Stimulated activated naive CD4-positive, alpha-beta T cell treated with Interleukin-2 at 50 U/mL for 16 hours (primary cell): ENCODE measurements around the gene LMAN1L.
A peak's percentile ranks its signal among the peaks of the same experiment; 100 is the strongest.

ENCODE experiments used
- DNase-seq: peaks from one replicate; lab custom pipeline; 2025; lab: John Stamatoyannopoulos, UW

The LMAN1L gene

DNA sequence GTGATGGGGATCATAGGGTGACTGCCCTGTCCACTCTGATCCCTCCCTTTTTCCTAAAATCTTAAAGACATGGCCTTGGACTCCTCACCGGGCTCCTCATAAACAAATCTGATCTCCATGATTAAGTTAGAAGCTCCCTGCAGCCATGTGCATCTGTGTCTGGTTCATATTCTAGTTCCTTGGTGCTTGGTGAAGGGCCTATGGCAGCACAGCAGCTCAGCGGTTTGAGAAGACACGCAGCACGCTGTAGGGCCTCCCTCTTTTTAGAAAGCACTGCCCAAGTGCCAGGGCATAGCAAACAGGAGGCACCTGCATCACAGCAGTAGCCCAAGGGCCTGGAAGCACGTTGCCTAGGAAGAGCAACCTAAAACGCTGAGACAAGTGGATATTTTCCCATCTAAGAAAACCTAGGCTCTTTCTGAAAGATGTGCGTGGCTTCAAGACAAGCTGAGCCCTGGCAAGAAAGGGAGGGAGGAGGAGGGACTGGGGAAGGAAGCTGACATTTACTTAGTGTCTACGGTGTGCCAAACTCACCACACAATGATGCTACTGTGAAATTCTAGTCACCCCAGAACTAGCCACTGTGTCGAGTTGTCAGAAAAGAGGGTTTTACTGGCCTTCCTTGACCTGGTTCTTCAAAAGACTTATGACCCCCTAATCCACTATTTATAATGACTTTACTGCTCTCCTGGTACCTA, 45.2 kb downstream of the LMAN1L start:
- no peak for DNase-seq

DNA sequence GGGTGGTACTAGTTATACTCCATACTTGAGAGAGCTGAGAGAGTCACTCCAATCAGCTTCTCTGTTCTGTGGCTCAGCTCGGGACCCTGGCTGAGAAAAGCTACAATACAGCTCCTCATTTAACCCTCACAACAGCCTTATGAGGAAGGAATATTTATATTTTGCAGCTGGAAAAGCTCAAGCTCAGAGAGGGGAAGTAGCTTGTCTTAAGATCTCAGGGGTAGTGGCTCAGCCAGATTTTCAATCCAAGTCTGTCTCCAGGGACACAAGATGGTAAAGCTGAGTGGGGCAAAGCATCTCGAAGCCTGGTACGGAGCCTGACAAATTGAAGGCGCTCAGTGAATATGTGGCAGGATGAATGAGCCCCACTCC, 45.7 kb downstream of the LMAN1L start:
- DNase-seq = no peak

DNA sequence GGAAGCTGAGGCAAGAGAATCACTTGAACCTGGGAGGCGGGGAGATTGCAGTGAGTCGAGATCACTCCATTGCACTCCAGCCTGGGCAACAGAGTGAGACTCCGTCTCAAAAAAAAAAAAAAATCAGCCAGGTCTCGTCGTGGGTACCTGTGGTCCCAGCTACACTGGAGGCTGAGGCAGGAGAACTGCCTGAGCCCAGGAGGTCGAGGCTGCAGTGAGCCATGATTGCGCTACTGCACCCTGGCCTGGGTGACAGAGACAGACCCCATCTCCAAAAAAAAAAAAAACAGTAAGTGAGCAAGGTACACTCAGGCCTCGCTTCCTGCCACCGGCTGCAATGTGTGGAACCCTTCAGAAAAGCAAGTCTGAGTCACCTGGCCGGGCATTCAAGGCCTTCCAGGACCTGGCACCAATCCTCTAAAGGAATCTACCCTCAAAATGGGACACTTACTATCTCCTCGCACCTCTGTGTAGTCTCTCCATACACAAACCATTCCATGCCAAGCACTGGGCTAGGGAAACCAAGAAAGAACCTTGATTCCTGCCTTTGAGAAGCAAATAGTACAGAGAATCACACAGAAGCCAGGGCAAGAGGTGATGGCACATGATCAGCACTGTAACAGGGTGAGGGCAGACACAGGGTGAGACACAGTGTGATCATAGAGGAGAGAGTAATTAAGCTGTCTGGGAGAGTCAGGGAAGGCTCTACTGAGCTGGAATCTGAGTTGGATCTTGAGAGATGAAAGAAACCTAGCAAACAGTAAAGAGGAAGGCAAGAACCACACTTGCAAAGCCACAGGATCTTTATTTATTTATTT, 50.8 kb downstream of the LMAN1L start:
- DNase-seq = no peak

DNA sequence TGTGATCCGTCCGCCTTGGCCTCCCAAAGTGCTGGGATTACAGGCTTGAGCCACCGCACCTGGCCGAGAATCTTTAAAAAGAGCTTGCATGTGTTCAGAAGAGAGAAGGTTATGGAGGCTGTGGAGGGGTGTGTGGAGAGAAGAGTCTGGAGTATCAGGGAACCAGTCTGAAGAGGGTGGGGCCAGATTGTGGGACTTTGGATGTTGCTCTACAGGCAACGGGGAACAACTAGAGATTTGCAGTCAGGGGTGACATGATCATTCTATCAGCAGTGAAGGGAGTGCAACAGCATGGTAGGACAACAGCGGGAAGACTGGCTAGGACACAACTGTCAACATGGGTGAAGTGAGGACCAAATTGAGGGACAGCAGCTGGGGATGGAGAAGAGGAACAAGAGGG, 51.7 kb downstream of the LMAN1L start:
- no peak for DNase-seq

DNA sequence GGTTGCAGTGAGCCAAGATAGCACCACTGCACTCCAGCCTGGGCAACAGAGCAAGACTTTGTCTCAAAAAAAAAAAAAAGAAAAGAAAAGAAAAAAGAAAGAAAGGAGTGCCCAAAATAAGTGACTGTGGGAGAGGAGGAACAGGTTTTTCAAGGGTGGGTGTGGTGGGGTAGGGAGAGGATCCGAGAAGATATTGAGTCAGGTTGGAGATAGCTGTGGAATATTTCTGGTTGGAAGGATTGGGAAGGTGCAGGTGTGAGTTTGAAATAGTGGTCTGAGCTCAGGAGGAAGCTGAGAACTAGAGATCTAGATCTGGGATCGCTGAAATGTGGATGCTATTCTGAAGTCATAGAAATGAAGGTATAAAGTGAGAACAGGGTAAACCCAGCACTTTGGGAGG, 52.7 kb downstream of the LMAN1L start:
- no peak for DNase-seq

DNA sequence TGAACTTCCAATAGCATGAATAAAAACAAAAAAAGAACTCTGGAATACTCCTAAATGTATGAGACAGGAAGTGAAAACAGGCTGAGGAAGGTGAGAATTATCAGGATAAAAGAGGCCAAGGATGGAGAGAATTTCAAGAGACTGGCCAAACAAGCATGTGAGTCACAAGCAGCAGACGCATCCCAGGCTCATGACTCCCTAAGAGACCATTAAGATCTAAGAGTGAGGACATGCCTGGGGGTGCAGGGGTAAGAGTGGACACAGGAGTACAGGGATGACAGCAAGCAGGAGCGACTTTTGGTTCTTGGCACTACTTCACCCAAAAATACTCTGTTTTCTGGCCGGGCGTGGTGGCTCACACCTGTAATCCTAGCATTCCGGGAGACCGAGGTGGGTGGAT, 53.5 kb downstream of the LMAN1L start:
- DNase-seq = no peak

DNA sequence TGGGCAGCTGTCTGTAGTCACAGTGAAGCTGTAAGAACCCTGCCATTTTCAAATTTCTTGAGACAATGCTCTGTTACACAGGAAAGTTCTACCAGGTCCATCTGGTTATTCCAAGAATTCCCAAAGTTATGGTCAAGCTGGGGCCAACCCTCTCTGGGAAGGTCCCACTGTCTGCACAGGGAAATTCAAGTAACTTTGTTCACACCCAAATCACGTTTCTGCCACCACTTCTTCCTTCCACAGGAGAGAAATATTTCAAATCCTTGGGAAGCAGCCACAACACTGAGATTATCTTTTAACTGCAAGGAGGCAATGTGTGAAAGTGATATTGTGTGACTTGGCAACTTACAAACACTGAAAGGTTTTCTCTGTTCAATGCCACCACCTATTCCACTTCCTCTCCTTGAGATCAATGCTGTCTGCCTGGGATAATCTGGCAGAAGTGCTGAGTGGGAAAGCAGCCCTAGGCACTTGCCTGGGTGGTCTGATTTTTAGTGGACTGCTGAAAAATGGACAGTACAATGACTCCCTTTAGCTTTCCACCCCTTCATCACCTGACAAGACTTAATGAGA, 54.9 kb downstream of the LMAN1L start:
- no peak for DNase-seq

DNA sequence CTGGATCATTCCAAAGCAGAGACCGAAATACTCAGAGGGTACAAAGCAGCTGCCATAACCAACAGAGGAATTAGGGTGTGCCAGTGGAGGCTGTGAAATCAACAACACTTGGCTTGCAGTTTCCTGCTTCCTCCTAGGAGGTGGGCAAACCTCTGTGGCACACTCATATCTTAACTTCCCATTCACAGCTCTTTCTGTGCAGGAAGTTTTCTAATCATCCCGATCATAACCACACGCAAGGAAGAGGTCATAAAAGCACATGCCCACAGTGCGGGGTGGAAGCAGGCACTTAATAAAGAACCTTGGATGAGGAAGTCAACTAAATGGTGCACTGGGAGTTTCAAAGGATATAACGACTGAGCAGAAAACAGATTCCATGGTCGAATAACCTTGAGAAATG, 55.4 kb downstream of the LMAN1L start:
- DNase-seq = no peak

DNA sequence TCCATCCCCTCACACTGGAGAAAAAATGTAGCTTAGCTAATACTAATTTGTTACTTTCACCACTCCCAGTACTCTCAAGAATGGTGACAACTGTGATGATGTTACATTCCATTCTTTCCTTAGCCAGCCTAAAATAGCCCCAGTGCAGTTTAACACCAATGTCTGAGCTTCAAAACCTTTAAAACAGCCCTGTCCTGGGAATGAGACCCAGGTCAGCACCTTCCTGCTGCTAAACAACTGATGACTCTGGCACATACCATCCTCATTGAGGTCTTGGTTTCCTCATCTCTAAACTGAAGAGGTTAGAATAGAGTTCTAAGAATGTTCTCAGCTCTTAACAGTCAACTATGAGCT, 56.7 kb downstream of the LMAN1L start:
- no peak for DNase-seq

DNA sequence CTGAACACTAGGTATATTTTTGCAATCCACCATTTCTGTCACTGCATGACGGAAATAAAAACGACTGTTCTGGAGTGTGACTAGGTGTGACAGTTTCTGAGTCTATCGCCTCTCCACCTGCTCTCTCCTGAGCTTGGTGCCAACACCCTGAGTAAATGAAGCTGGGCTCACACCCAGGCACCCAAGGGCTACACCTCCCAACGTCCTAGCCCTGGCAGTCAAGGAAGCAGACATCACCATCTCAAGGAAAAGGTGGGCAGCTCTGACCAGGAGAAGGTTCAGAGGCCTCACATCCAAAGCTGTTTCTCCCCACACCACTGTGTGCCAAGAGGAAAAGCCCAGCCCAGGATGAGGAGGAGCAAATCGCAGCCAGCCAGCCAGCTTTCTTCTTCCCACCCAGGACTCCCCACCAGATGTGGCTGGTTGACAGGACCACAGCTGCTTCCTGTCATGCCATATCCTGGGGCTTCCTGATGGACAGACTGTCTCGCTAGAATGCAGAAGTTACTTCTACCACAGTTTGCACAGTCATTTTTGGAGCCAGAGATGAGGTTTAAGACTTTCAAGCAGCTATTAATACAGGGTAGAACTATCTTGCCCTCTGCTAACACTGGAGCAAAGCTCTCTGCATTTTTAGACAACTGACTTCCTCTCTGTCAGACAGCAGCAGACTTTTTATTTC, 57.2 kb downstream of the LMAN1L start:
- DNase-seq = no peak

DNA sequence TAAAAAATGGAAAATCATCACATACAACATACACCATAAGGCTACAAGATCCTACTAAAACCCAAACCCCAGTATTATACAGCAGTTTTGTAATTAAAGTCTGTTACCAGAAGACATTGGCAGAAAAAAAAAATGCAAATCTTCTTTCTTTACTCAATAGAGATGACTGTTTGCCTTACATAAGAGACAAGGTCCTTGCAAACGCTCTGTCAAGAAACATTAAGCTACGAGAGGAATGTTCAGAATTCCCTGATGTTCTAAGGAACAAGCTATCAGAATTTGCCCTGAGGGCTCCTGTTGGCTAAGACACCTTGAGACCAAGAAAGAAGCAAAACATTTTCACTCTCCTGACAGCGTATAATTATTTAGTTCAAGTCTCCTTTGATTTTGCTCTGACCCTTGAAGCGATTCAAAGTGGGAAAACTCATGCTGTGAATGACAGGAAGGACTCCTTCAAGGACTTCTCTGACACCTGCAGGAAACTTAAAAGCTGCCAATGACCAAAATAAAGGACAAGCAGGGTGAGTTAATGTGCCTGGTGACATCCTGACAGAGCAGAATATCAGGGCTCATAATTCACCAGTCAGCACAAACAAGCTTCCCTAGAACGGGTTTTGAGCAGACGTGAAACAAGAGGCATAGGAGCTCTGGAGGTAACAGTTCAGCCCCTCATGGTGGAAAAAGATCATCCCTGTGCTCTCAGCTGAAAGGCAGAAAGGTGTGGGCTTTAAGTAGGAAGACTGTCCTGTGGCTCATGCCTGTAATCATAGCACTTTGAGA, 58.0 kb downstream of the LMAN1L start:
- DNase-seq = no peak

DNA sequence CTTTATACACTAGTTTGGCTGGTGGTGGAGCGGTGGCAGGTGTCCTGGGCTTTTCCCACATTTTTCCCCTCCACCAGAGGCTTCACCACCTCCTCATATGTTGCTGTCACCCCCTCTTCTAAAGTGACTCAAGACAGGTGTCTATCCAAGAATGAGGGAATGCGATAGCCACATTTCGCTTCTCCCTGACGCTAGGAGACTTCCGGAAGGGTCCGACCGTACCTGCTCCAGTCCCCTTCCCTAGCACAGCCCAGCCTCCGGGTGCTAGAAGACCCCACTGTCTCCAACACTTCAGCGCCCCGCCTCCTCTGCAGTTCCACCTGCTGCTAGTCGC, 60.0 kb downstream of the LMAN1L start:
- DNase-seq = no peak

DNA sequence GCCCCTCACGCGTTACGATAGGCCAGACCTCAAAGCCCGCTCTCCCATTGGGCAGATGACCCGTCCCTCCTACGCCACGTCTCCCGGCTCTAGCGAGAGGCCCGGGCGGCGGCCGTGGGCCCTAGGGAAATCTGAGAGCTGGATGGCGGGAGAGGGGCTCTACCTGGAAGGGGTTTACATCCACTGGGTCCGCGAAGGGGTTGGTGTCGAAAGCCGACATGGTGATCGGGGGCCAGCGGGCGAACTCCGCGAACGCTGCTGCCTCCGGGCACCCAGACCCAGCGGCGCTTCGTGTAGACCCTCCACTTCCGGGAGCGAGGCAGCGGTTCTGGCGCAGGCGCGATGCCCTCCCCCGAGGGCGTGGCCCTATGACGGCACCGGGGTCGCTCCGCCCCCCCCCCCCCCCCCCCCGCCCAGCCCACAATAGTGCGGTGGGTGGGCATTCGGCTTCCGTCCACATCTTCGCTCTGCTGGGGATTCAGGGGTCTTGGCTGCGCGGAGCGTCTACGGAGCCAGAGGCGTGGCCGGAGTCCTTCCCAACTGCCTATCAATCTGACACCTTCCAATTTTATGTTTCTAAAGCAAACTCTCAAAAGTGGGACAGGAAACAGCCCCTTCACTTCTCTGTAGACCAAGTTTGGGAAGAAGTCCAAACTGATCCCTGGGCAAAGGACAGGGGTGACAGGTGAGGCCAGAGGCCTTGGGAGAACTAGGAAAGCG, 60.6 kb downstream of the LMAN1L start, which contains the start of gene SCAMP2:
Gene SCAMP2 (minus strand): TSS at position 330 of the 720 bp plus-strand sequence. CDS start 110 bp downstream, at position 220.
- peak; percentile 89 for DNase-seq

DNA sequence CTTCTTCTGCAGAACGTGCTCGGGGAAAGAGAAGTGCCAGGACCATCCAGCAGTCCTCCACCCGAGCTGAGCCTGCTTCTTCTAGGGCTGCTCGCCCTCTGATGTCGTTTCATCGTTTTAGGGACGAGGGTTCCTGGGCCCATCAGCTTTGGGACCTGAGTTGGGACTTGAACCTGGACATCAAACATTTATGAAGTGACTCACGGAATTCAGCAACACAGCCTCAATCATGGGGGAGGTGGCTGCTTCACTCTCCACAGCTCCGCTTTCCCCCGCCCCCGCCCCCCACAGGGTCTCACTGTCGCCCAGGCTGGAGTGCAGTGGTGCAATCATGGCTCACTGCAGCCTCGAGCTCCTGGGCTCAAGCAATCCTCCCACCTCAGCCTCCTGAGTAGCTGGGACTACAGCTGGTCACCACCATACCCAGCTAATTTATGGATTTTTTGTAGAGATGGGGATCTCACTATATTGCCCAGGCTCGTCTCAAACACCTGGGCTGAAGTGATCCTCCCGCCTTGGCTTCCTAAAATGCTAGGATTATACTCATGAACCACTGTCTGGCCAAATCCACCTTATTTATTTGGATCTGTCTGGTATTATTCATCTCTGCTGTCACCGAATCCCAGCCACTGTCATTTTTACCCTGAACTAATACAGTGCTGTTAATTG, 61.3 kb downstream of the LMAN1L start:
- no peak for DNase-seq
